Coronary artery (tissue), 2 donors: ENCODE results near the gene COL4A5.

Experiments
- DNase-seq: peaks from one replicate; pipeline ENCODE4 v3.0.0-alpha.2; 2017; ENCODE audit warnings: low spot score
- H3K27ac ChIP-seq, 2 donors: fragments of 200-600 bp; sonication (generic); one replicate each; pipeline ENCODE4 v1.5.1; 2016 to 2019
- H3K4me3 ChIP-seq: fragments of 200-600 bp; sonication (generic); 2 replicates; pipeline ENCODE4 v1.5.1; 2016; ENCODE audit warnings: mild to moderate bottlenecking, moderate library complexity
- TF ChIP-seq, protein P1 (sequence below): fragments of 200-600 bp; sonication (generic); IDR thresholded peaks from one replicate; pipeline ENCODE4 v1.5.1; 2019; ENCODE audit warnings: antibody characterized with exemption

The COL4A5 gene

DNA sequence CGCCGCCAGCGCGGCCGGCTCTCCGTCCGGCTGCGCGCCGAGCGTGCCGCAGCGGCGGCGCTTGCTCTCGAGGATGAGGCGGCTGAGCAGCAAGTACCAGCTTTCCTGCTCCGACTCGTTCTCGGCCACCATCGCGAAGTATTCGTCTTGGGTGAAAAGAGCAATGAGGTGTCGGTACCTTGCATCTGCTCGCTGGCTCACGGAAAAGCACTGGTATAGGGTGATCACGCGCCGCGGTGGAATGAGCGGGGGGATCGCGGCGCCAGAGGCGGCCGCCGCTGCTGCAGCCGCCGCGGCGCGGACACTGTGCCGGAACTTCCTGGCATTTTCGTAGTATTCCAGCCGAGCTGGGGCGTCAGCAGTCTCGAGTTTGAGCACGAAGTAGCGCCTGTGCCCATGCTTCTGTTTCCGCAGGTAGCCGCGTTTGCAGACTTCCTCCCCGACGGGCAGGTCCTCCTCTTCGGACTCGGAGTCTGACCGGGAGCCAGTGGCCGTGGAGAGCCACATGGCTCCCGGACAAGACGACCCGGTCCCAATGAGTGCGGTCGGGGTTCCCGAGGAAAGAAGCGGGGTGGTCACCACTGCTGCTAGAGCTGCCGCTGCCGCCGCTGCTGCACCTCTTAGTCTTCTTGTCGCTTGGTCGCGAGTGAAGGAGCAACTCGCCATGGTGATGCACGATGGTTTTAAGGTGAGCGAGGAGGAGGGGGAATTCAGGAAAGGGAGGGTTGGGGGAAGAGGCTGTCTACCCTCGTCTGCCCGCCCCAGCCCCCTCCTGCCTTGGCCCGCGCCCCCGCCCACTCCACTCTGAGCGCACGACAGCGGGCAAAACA, 296.3 kb downstream of the COL4A5 start:
- TF ChIP-seq, protein P1, sequence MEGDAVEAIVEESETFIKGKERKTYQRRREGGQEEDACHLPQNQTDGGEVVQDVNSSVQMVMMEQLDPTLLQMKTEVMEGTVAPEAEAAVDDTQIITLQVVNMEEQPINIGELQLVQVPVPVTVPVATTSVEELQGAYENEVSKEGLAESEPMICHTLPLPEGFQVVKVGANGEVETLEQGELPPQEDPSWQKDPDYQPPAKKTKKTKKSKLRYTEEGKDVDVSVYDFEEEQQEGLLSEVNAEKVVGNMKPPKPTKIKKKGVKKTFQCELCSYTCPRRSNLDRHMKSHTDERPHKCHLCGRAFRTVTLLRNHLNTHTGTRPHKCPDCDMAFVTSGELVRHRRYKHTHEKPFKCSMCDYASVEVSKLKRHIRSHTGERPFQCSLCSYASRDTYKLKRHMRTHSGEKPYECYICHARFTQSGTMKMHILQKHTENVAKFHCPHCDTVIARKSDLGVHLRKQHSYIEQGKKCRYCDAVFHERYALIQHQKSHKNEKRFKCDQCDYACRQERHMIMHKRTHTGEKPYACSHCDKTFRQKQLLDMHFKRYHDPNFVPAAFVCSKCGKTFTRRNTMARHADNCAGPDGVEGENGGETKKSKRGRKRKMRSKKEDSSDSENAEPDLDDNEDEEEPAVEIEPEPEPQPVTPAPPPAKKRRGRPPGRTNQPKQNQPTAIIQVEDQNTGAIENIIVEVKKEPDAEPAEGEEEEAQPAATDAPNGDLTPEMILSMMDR = no peak
- H3K27ac ChIP-seq = no peak overlapping the region
- no peak for DNase-seq
- peak overlapping the region; percentile 65 for H3K4me3 ChIP-seq

DNA sequence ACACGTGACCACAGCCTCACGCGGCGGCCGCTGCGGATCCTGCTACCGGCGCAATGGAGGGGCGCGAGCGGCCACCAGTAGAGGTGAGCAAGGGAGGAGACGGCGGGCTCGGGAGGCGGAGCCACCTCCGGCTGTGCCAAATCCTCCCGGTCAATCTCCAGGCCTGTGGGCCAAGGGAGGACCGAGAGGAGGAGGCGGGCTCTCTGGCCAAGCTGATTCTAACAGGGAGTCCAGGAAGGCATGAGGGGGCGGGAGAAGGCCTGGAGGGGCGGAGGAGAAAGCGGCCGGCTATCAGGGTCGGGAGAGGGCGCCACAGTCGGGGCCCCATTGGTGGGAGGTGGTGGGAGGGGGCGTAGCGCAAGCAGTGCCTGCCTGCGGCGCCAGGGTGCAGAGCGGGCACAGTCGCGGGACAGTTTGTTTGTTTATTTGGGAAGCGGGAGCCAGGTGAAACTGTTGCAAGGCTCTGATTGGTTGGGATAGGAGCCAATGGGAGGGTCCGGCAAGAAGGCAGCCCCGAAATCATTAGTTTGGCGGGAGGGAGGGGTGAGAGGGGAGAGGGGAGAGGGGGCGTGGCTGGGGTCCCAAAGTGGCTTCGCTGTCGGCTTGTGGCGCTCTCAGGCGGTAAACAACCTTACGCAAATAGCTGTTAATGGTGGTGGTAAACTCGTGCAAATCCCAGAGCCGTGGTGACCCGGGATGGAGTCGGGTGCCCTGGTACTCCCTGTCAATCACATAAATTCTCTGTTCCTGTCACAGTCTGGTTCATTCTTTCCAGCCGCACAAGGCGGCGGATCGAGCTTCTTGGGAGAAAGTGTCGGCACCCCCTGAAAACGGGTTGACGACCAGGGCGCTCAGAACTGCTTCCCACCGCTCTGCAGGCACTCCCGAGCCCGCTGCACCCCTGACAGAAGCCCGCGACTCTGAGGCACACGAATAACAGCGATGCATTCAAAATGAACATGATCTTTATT, 297.2 kb downstream of the COL4A5 start, which contains the start of gene IRS4:
Gene IRS4, minus strand, starts transcription at position 55 of the 971 bp plus-strand sequence.
- Histone ChIP-seq H3K4me3 (peak within 1 kb of the TSS; percentile 65), H3K27ac (no peak within 1 kb of the TSS)
- no peak for DNase-seq
- TF ChIP-seq, protein P1 = no peak

DNA sequence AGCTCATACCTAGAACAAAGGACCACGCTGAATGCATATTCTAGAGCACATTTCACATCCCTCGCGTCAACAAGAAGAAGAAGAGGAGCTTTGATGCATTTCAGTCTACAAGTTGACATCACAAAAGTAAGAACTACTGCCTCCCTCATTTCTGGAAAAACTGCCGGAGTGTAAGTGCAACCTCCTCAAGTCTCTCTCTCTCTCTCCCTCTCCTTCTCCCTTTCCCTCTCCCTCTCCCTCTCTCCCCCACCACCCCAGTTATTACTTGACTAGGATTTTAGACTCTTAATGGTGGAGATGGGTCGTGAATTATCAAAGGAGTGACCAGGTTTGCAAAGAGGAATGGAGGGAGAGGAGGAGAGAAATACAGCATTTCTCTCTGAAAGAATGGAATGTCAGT, 298.1 kb downstream of the COL4A5 start:
- TF ChIP-seq, protein P1 = no peak
- H3K4me3 ChIP-seq = no peak overlapping the region
- no peak for DNase-seq
- H3K27ac ChIP-seq = no peak overlapping the region

DNA sequence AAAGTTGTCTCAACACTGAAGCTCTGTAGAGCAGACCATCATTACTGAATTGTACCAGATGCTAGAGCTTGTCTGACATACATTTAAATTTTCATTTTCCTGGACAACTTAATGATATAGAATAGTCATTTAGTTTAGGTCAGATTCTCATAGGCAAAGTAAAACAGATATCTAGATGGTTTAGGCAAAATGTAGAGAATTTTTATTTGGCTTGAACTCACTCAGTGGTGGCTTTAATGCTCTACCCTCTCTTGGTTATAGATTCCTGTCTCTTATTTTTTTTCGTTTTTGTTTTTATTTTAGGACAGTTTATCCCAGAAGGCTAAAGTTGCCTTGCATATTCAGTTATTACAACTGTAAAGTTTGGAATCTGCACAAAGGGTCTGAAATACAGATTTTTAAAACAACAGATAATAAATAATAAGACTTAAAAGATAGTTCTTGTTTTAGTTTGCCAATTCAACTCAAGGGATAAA, 300.7 kb downstream of the COL4A5 start:
- no peak for DNase-seq
- no peak overlapping the region for H3K27ac ChIP-seq
- TF ChIP-seq, protein P1 = no peak
- no peak overlapping the region for H3K4me3 ChIP-seq
